IMR-90 (cell line): ENCODE data around the gene KLHL29. TPM values are rescaled to one million over a fixed set of nuclear protein-coding genes. Genes with fewer than 3 reads are reported as not detected.

Experiments used
- ATAC-seq: fragments of 200-7000 bp; cut with Tn5 transposase; 2 replicates; pipeline ENCODE4 v1.9.1; 2020; ENCODE audit warnings: low read depth, mild to moderate bottlenecking, moderate library complexity
- BruUV-seq: library from RNA; stranded (reverse); fragments of 400-500 nt; replicated peaks from 2 replicates; lab custom pipeline; 2021; lab: Mats Ljungman, UMichigan
- CTCF ChIA-PET: fragments of 300-600 bp; formaldehyde crosslinking; extraction: SDS; loops from one replicate; lab custom pipeline; 2021; ENCODE audit warnings: antibody characterized with exemption; lab: Yijun Ruan, JAX
- POLR2A ChIA-PET: fragments of 300-600 bp; sonication (Branson Sonifier 250); formaldehyde crosslinking; loops from one replicate; lab custom pipeline; 2022; ENCODE audit warnings: antibody characterized with exemption; ENCODE audit not compliant: unreplicated experiment; lab: Charles Lee
- DNase-seq: peaks from one replicate; pipeline ENCODE4 v3.0.0; 2013
- H2AFZ ChIP-seq: replicated peaks from 2 replicates; pipeline ENCODE3; 2013; ENCODE audit warnings: low read length, mild to moderate bottlenecking; ENCODE audit not compliant: poor library complexity
- H2AK5ac ChIP-seq: 2 replicates; pipeline ENCODE4 v1.6.1; 2013; ENCODE audit warnings: low read depth, low read length, inconsistent platforms
- H2AK9ac ChIP-seq: replicated peaks from 2 replicates; pipeline ENCODE3; 2013; ENCODE audit warnings: mild to moderate bottlenecking, low read depth, low read length, moderate library complexity; ENCODE audit not compliant: poor library complexity
- H2BK120ac ChIP-seq: 2 replicates; pipeline ENCODE4 v1.6.1; 2013; ENCODE audit warnings: low read depth, low read length, inconsistent platforms
- H2BK15ac ChIP-seq: 3 replicates; pipeline ENCODE4 v1.6.1; 2013; ENCODE audit warnings: low read depth, low read length, inconsistent platforms
- H2BK20ac ChIP-seq: 2 replicates; pipeline ENCODE4 v1.6.1; 2013; ENCODE audit warnings: low read depth, mild to moderate bottlenecking, inconsistent platforms, low read length, moderate library complexity
- H2BK5ac ChIP-seq: 2 replicates; pipeline ENCODE4 v1.6.1; 2013; ENCODE audit warnings: mild to moderate bottlenecking, low read depth, low read length, inconsistent platforms; ENCODE audit not compliant: poor library complexity, severe bottlenecking
- H3K14ac ChIP-seq: replicated peaks from 2 replicates; pipeline ENCODE4 v1.6.1; 2013; ENCODE audit warnings: low read depth, low read length, inconsistent platforms
- H3K18ac ChIP-seq: 2 replicates; pipeline ENCODE4 v1.6.1; 2013; ENCODE audit warnings: low read depth, low read length, control low read depth
- H3K23ac ChIP-seq: 2 replicates; pipeline ENCODE4 v1.6.1; 2013; ENCODE audit warnings: low read depth, low read length, inconsistent platforms
- H3K27ac ChIP-seq: 2 replicates; pipeline ENCODE4 v1.5.1; 2013; ENCODE audit warnings: mild to moderate bottlenecking, control low read depth, low read length; ENCODE audit not compliant: insufficient read depth
- H3K27me3 ChIP-seq: 2 replicates; pipeline ENCODE4 v1.6.1; 2013; ENCODE audit warnings: low read length; ENCODE audit not compliant: control insufficient read depth, insufficient read depth
- H3K36me3 ChIP-seq: 2 replicates; pipeline ENCODE4 v1.6.1; 2013; ENCODE audit warnings: low read length, mixed read lengths; ENCODE audit not compliant: control insufficient read depth, insufficient read depth
- H3K4ac ChIP-seq: 2 replicates; pipeline ENCODE4 v1.6.1; 2013; ENCODE audit warnings: low read depth, low read length, inconsistent platforms
- H3K4me1 ChIP-seq: 2 replicates; pipeline ENCODE4 v1.6.1; 2013; ENCODE audit warnings: low read length, mixed read lengths; ENCODE audit not compliant: control insufficient read depth, insufficient read depth
- H3K4me2 ChIP-seq: 2 replicates; pipeline ENCODE4 v1.6.1; 2013; ENCODE audit warnings: low read depth, mild to moderate bottlenecking, control low read depth, low read length, moderate library complexity
- H3K4me3 ChIP-seq: 2 replicates; pipeline ENCODE4 v1.5.1; 2013; ENCODE audit warnings: low read depth, mild to moderate bottlenecking, control low read depth, low read length, moderate library complexity; ENCODE audit not compliant: insufficient read depth
- H3K56ac ChIP-seq: 2 replicates; pipeline ENCODE4 v1.6.1; 2013; ENCODE audit warnings: low read length, inconsistent platforms; ENCODE audit not compliant: insufficient read depth; ENCODE audit errors: extremely low read depth
- H3K79me1 ChIP-seq, 2 experiments: 2 replicates each; pipeline ENCODE4 v1.6.1; 2013; ENCODE audit warnings: low read length in 2 of 2, inconsistent platforms in 1 of 2, low read depth in 1 of 2
- H3K9ac ChIP-seq: 2 replicates; pipeline ENCODE4 v1.6.1; 2013; ENCODE audit warnings: low read depth, low read length, control low read depth
- H3K9me1 ChIP-seq: 2 replicates; pipeline ENCODE4 v1.6.1; 2013; ENCODE audit warnings: low read length, inconsistent platforms; ENCODE audit not compliant: insufficient read depth
- H3K9me3 ChIP-seq: 2 replicates; pipeline ENCODE4 v1.6.1; 2013; ENCODE audit warnings: low read length; ENCODE audit not compliant: control insufficient read depth, insufficient read depth
- H4K20me1 ChIP-seq: 2 replicates; pipeline ENCODE4 v1.6.1; 2013; ENCODE audit warnings: low read length, inconsistent platforms; ENCODE audit not compliant: insufficient read depth
- H4K5ac ChIP-seq: 2 replicates; pipeline ENCODE4 v1.6.1; 2013; ENCODE audit warnings: mild to moderate bottlenecking, low read depth, low read length, control low read depth
- H4K8ac ChIP-seq, 2 experiments: 2 replicates each; pipeline ENCODE4 v1.6.1; 2013; ENCODE audit warnings: low read depth in 2 of 2, low read length in 2 of 2, control low read depth in 1 of 2, inconsistent platforms in 1 of 2
- H4K91ac ChIP-seq: 2 replicates; pipeline ENCODE4 v1.6.1; 2013; ENCODE audit warnings: low read depth, low read length, inconsistent platforms; ENCODE audit not compliant: insufficient read depth
- BHLHE40 ChIP-seq: fragments of 150-350 bp; IDR thresholded peaks from 2 replicates; pipeline ENCODE4 v1.6.1; 2016; ENCODE audit warnings: mild to moderate bottlenecking, low read depth, low read length
- CEBPB ChIP-seq: IDR thresholded peaks from 2 replicates; pipeline ENCODE4 v1.6.1; 2012; ENCODE audit warnings: low read depth, low read length, improper control_type of control experiment
- CHD1 ChIP-seq: IDR thresholded peaks from 2 replicates; pipeline ENCODE4 v1.6.1; 2012; ENCODE audit warnings: low read depth, low read length, improper control_type of control experiment
- MAFK ChIP-seq: IDR thresholded peaks from 2 replicates; pipeline ENCODE4 v1.6.1; 2012; ENCODE audit warnings: low read depth, low read length, improper control_type of control experiment
- MAZ ChIP-seq: IDR thresholded peaks from 2 replicates; pipeline ENCODE4 v1.6.1; 2012; ENCODE audit warnings: low read depth, mild to moderate bottlenecking, low read length, improper control_type of control experiment, moderate library complexity, borderline replicate concordance
- MXI1 ChIP-seq: IDR thresholded peaks from 2 replicates; pipeline ENCODE4 v1.6.1; 2012; ENCODE audit warnings: low read depth, mild to moderate bottlenecking, low read length, moderate library complexity, borderline replicate concordance
- NFE2L2 ChIP-seq: fragments of 150-350 bp; IDR thresholded peaks from 2 replicates; pipeline ENCODE4 v1.6.1; 2016; ENCODE audit warnings: low read depth, mild to moderate bottlenecking, low read length
- POLR2A ChIP-seq: IDR thresholded peaks from 2 replicates; pipeline ENCODE4 v1.6.1; 2012; ENCODE audit warnings: mild to moderate bottlenecking, low read depth, low read length
- RAD21 ChIP-seq: IDR thresholded peaks from 2 replicates; pipeline ENCODE4 v1.6.1; 2012; ENCODE audit warnings: low read length, improper control_type of control experiment
- RCOR1 ChIP-seq: IDR thresholded peaks from 2 replicates; pipeline ENCODE4 v1.6.1; 2012; ENCODE audit warnings: mild to moderate bottlenecking, low read length, improper control_type of control experiment; ENCODE audit not compliant: insufficient replicate concordance
- RFX5 ChIP-seq: IDR thresholded peaks from 2 replicates; pipeline ENCODE4 v1.8.0; 2012; ENCODE audit warnings: low read depth, mild to moderate bottlenecking, low read length, moderate library complexity
- SMC3 ChIP-seq: fragments of 150-350 bp; IDR thresholded peaks from 2 replicates; pipeline ENCODE4 v1.6.1; 2016; ENCODE audit warnings: low read depth, mild to moderate bottlenecking, antibody characterized with exemption, low read length, moderate library complexity
- WGBS, 2 experiments: methylation state at CpG; one replicate each; pipeline versions ENCODE4 v1.1.5 to v1.1.7; 2013; ENCODE audit warnings: missing lambda C conversion rate in 2 of 2; ENCODE audit not compliant: insufficient read length in 1 of 2; ENCODE audit errors: extremely low coverage in 2 of 2; 5-methylcytosine and 5-hydroxymethylcytosine counted together
- dilution Hi-C: fragments of 300-500 bp; cut with HindIII; formaldehyde crosslinking; loops from one replicate; pipeline ENCODE4 v1.14.3; 2018; ENCODE audit warnings: low sequenced_read_pairs; ENCODE audit not compliant: unreplicated experiment
- in situ Hi-C: fragments of 300-500 bp; cut with MboI; formaldehyde crosslinking; loops from 3 replicates; pipeline ENCODE4 v1.14.3; 2019; ENCODE audit warnings: low sequenced_read_pairs, inconsistent platforms, mixed read lengths
- intact Hi-C: fragments of 100-400 bp; cut with micrococcal nuclease; formaldehyde crosslinking; loops from 2 replicates; pipeline ENCODE4 v1.10.0; 2022
- polyA plus RNA-seq, 3 experiments: library from polyadenylated mRNA; depleted of rRNA; stranded (reverse); fragments of >200 nt; gene quantifications; 2 replicates each; pipeline ENCODE4 v1.2.3, GENCODE V29; 2012; ENCODE audit warnings: low replicate concordance in 1 of 3
- total RNA-seq: library from RNA; depleted of rRNA; stranded (reverse); fragments of >200 nt; gene quantifications from 2 replicates; pipeline ENCODE4 v1.2.3, GENCODE V29; 2012
- TF ChIP-seq, protein P1 (sequence below): fragments of 150-350 bp; IDR thresholded peaks from 2 replicates; pipeline ENCODE4 v1.6.1; 2017; ENCODE audit warnings: mild to moderate bottlenecking, antibody characterized with exemption, low read length, low read depth
- TF ChIP-seq, protein P2 (sequence below): conservative IDR thresholded peaks from 2 replicates; pipeline ENCODE4 v1.5.1; 2012; ENCODE audit warnings: mild to moderate bottlenecking, low read depth, low read length, improper control_type of control experiment

The KLHL29 gene
- total and polyA plus RNA-seq, 2 of the 4 experiments (the other 2 are of a cell fraction) = 2.0 to 8.0 TPM

DNA sequence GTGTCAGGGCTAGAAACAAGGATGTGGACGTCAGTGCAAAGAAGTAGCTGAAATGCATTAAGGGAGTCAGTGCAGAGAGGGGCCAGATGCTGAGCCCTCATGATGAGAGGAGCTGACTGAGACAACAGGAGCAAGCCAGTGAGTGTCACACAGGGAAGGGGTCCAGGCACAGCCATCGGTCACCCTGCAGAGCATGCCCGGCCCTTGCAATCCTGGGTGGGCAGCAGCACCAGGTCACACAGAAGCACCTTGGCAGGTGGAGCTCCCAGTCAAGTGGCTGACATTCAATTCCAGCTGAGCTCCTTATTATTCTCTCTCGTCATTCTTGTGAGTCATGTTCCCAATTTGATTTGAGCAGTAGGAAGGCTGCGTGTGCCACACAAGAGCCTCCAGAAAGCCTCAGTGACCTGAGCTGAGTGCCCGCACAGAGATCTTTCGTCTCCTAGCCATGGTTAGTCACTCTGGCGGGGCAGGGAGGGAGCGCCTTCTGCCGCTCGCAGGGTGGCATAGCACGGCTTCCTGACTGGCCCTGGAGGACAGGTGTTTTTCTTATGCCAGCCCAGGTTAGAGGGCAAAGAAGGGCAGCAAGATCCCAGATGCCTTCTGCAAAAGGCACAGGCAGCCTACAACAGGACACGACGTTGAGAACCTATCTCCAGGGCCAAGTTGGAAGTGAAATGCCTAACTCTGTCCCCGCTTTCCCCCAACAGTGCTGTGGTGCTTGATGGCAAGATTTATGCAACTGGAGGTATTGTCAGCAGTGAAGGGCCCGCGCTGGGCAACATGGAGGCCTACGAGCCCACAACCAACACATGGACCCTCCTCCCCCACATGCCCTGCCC, 321.0 kb downstream of the KLHL29 start:
- Histone ChIP-seq H3K23ac (no peak overlapping the region), H2AFZ (no peak overlapping the region), H2BK20ac (peak overlapping the region; percentile 73), H3K4me3 (no peak overlapping the region), H4K5ac (no peak overlapping the region), H3K9ac (no peak overlapping the region), H3K79me1 (peaks cover 3 to 15% of the 10 kb centered on the region in 2 experiments; a peak in 1 of 4 replicates), H3K18ac (no peak overlapping the region), H3K56ac (no peak overlapping the region), H3K4me2 (no peak overlapping the region), H3K27me3 (no peaks in the 10 kb centered on the region), H2AK9ac (peak overlapping the region; percentile 88), H4K20me1 (no peaks in the 10 kb centered on the region; the same call in 1 of the 2 replicates), H2AK5ac (peak overlapping the region; percentile 1; the same call in 1 of the 2 replicates), H3K4me1 (peaks cover 5% of the 10 kb centered on the region), H4K91ac (no peak overlapping the region), H3K14ac (0 out of 2 replicates have a peak overlapping the region, but pooled peaks have one; percentile 65), H3K9me1 (peaks cover 8% of the 10 kb centered on the region; the same call in 1 of the 2 replicates), H3K4ac (peak overlapping the region; percentile 77), H2BK5ac (no peak overlapping the region), H2BK15ac (no peak overlapping the region), H2BK120ac (peak overlapping the region; percentile 80; the same call in 1 of the 2 replicates), H4K8ac (no peak overlapping the region), H3K27ac (no peak overlapping the region), H3K36me3 (peaks cover 36% of the 10 kb centered on the region), H3K9me3 (no peaks in the 10 kb centered on the region)
- DNase-seq (no peak), ATAC-seq (no peak)
- dilution Hi-C loops (no loop called here), intact Hi-C loops (no loop called here), in situ Hi-C loops (no loop called here)
- CTCF ChIA-PET = no interaction called here
- no TSS peak for BruUV-seq
- 90% methylated on average over 4 of the region's 18 CpGs; no CpG with 5 or more reads in 1 of the 2 experiments for WGBS, 2 experiments
- TF ChIP-seq MXI1 (no peak), BHLHE40 (no peak), RAD21 (no peak), SMC3 (no peak), RCOR1 (no peak), CHD1 (no peak), MAFK (no peak), POLR2A (no peak), MAZ (no peak), NFE2L2 (no peak), CEBPB (no peak), RFX5 (no peak)
- TF ChIP-seq, protein P1, sequence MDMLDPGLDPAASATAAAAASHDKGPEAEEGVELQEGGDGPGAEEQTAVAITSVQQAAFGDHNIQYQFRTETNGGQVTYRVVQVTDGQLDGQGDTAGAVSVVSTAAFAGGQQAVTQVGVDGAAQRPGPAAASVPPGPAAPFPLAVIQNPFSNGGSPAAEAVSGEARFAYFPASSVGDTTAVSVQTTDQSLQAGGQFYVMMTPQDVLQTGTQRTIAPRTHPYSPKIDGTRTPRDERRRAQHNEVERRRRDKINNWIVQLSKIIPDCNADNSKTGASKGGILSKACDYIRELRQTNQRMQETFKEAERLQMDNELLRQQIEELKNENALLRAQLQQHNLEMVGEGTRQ = no peak
- TF ChIP-seq, protein P2, sequence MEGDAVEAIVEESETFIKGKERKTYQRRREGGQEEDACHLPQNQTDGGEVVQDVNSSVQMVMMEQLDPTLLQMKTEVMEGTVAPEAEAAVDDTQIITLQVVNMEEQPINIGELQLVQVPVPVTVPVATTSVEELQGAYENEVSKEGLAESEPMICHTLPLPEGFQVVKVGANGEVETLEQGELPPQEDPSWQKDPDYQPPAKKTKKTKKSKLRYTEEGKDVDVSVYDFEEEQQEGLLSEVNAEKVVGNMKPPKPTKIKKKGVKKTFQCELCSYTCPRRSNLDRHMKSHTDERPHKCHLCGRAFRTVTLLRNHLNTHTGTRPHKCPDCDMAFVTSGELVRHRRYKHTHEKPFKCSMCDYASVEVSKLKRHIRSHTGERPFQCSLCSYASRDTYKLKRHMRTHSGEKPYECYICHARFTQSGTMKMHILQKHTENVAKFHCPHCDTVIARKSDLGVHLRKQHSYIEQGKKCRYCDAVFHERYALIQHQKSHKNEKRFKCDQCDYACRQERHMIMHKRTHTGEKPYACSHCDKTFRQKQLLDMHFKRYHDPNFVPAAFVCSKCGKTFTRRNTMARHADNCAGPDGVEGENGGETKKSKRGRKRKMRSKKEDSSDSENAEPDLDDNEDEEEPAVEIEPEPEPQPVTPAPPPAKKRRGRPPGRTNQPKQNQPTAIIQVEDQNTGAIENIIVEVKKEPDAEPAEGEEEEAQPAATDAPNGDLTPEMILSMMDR = no peak
- POLR2A ChIA-PET = no interaction called here
